NOMO-1 treated with DMSO at 0.1 percent for 48 hours (cell line): ENCODE data around the gene UROS.

Experiments used
- DNase-seq: peaks from one replicate; lab custom pipeline; 2025; ENCODE audit not compliant: unreplicated experiment; lab: John Stamatoyannopoulos, UW

Gene UROS

DNA sequence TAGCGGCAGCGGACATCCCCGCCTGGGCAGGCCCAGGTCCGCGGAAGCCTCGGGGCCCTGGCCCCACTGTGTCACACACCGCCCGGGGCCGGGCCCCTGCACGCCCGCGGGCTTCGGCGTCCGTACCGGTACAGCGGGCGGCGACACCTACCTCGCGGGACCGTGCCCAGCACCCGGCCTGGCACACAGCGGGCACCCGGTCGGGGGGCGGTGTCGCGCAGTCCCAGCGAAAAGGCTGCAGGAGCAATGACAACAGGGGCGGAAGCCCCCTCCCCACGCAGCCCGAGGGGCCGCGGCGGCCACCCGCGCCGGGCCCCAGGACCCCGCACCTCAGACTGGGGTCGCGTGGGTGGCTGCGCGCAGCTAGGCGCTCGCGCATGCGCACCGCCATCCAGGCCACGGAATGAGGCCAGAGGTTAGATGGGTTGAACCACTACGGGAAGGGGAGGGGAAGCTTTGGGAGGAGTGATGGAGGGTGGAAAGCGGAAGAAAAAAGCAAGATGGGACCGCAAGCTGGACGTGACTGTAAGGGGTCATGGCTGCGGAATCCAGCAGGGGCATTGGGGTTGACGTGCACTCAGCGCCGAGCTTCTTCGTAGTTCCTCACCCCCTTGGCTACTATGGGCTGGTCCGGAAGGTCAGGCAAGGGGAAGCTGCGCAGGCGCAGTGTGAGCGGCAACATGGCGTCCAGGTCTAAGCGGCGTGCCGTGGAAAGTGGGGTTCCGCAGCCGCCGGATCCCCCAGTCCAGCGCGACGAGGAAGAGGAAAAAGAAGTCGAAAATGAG lies at the start of gene UROS, which contains the start of gene BCCIP:
UROS (minus strand) TSS at position 381 of the 785 bp plus-strand sequence. CDS start 6,759 bp downstream, outside the sequence.
BCCIP (plus strand) TSS at position 669 of the 785 bp plus-strand sequence; CDS start at position 681, 12 bp downstream.
- peak; percentile 87 for DNase-seq

DNA sequence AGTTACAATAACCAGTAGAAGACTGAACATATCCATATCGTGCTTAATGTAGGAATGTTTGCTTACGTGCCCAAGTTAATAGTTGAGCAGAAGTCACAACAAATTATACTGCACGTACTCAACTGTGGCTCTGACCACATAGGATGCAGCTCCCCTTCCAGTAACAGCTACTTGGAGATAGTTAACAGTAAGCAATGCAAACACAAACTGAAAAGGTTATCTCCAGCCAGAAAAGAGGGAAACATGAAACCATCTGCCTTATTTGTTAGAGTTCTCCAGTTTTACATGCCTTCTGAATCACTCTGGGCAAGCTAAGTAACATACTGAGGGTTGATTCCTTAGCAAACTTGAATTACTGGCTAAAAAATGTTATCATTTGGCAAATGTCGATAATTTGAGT lies 48.3 kb upstream of the UROS start:
- DNase-seq = no peak

DNA sequence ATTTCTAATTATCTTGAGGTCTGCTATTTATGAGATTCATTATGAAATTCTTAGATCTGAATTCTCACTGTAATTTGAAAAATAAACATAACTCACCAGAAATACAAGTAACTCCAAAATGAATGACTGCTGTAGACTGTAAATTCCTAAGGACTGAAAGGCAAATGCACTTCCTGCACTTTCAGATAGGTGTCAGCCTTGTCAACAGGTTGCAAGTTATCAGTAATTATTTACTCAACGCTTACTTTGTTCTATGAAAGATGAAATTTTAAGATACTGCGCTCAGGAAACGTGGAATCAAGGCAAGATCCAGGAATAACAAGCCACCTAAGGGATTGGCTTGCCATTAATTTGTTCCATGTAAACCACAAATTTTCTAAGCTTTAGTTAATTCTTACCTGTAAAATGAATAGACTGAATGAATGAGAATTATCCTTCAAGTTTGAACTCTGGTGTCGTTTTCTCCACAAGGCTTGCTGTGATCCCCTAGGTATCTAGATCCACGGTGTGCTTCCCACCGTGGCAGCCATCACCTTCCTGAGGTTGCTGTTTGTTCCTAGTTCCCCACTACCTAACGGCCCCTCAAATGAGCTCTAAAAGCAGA lies 45.4 kb upstream of the UROS start:
- DNase-seq = peak; percentile 26

DNA sequence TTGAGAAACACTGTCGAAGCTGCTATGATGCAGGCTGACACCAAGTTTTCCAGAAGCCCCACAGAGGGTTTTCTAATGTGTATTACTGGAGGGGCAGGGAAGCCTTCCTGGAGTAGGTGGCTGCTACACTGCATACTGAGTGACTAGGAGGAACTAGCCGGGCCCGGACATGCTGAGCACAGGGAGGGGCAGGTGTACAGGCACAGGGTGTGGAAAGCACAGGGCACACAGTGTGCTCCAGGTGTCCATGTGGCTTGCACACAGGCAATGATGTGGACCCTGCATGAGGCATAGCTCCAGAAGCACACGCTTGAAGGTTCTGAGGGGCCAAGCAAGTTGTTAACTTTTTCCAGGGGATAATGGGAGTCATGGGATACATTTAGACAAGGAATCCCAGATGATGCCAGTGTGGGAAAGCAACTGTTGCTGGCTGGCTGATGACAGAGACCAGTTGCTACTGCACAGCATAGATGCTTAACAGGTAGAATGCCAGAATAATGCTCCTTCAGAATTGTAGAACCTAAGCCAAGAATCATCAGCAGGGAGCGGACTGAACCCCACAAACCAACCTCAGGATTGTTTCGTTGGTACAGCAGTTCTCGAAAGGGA lies 43.5 kb upstream of the UROS start:
- DNase-seq = no peak

DNA sequence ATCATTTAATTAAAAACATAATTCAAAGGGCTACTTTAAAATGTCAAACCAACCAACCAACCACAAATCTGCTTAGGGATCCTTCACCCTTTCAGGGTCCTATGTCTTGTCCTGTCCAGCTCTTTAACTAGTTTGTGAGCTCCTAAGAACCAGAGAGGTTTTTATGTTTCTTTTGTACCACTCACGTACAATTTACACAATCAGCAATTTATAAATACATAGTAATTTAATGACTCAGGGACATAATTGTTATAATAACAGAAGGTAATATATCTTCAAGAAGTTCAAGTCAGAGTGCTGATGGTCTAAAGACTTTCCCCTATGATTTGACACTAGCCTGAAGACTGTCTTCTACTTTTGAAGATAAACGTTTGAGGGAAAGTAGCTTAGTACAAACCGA lies 42.1 kb upstream of the UROS start:
- no peak for DNase-seq

DNA sequence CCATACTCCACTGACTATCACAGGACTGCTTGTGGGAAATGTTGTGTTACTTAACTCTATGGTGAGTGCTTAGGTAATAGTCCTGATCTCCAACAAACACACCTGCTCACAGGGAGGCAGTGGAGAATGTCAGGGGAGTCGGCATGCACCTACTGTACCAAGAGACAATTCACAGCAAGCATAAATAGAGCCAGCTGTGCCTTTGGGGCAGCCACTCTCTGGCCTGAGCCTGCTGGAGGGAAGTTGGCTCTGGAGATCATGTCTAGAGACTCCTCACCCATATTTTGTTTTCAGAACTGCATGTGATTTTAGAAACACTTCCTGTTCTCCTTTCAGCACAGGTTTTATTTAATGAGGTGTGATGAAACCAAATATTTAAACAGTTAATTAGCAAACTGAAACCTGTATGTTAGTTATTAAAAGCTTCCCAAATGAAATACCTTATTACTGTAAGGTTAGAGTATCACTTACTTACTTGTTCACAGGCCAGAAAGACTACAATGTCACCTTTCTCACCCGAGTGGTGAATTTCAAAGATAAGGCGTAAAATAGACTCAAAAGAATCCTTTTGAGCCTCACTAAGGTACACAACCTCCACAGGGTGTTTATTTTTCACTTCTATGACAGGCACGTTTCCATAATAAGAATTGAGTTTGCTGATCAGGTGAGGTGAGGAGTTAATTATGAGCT lies 36.2 kb upstream of the UROS start:
- no peak for DNase-seq

DNA sequence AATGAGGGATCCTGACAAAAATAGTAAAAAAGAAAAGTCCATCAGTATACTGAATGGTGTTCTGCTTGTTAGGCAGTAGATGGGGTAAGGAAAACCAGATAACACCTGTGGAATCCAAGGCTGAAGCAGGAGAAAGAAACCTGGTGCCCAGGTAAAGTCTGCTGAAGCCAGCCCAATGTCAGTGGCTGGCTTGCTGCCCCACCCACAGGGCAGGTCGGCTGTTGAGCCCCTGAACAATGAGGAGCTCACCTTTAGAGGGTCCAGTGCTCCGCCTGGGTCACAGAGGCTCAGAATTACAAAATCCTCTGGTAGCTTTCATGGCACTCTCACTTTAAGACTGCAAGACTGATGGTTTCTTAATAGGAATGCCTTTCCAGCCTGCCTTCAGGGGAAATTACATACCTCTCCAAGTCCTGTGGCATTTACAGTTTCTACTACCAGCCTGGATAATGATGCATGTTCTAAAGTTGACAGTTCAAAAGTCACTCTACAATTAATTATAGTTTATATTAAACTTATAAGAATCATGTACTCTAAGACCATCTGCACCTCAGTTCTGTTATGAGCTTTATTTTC lies 34.2 kb upstream of the UROS start:
- DNase-seq = no peak

DNA sequence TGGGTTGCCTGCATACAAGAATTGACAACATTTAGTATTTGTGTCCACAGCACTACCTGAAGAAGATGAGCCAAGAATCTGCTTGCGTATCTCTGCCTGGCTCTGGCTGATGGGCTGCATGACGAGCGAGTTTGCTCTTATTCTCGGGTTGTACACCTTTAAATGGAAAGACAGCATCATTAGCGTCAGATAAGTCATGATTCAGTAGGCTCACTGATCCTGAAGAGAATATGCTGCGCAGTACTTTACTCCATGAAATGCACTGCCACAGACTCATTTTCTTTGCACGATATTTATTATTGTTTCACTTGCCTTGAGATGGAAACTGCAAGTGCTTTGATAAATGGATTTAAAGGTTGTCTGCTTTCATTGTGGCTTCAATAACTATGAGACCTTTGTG lies 29.4 kb upstream of the UROS start:
- no peak for DNase-seq

DNA sequence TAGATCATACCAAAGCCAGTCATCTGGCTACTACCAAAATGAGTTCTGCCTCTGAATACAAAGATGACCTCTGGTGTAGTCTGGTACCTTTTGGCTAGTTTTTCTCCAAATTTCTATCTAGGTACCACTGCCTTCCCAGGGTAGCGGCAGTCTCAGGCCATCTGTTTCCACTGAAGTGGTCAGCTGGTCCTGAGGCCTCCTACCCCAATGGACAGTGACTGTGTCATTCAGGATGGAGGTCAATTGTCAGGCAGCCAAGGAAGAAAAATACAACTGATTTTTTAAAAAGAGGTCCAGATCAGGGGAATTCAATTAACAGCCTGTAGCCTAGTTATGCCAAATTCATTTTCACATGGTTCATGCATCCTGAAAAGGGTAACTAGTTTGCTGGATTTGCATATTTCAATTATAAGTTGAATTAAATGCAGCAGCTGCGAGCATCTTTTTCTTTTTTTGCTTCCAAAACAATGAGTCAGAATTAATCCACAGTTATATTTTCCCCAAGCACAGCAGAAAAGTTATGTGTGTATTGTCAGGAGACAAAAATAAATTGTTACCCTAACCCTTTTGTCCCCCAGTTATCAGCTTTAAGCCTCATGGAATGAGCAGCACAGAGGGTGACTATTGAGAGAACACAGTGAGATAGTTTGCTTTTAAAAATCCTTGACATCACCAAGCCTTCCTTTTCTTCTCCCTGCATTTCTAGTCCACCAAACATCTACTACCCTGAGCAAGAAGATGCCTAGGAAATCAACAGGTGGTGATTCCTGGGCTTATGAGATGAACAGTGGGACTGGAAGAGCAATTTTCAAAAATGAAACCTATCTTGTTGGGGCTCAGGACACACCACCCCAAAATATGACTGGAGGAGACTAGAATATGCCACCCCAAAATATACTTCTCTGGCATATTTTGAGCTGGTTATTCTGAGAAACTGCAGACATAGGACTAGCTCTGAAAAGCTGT lies 28.0 kb upstream of the UROS start:
- DNase-seq = no peak

DNA sequence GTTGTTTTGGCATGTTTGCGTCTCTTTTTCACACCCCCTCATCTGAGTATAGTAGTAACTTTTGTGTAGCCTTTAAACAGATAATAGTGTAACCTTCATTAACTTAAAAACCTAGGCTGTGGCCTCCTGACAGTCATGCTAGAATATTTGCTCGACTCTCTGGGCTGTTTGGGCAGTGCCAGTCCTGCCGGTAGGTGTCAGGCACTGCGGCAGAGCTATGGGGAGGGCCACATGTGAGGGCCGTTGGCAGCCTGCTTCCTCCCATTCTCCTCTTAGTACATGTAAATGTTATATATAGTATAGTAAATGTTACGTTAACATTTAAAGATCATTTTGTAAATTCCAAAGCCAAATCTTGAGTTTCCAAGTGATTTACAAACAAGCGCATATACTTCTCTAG lies 26.4 kb upstream of the UROS start:
- DNase-seq = no peak

DNA sequence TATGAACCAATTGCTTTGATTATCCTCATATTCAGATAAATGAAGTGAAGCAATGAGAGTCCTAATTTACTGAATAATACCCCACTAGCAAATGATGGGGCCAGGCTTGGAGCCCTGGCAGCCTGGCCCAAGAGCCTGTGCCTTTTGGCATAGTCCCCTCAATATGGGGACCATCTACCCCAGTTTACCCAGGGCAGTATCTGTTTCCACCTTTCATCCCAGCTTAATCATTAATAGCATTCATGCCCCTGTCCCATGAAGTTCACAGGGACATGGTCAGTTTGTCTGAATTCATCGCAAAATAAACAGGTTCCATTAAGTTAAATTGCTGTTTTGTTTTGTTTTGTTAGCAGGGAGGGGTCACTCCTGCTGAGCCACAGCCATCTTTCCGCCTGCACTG lies 25.8 kb upstream of the UROS start:
- no peak for DNase-seq

DNA sequence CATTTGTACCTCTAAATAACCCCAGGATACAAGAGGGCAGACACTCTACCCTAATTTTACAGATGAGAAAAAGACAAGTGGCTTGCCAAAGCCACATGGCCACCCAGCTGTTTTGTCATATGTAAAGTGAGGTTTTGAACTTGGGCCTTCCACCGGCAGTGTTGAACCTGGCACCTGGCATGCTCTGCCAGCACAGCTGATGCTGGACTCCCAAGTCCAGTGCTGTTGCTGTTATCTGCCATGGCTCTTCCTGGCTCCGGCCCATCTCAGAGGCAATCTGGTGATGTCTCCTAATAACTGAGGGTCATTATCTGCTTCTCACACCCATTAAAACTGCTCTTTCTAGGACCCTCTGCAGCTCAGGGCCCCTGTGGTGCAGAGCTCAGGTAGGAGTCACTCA lies 25.3 kb upstream of the UROS start:
- no peak for DNase-seq

DNA sequence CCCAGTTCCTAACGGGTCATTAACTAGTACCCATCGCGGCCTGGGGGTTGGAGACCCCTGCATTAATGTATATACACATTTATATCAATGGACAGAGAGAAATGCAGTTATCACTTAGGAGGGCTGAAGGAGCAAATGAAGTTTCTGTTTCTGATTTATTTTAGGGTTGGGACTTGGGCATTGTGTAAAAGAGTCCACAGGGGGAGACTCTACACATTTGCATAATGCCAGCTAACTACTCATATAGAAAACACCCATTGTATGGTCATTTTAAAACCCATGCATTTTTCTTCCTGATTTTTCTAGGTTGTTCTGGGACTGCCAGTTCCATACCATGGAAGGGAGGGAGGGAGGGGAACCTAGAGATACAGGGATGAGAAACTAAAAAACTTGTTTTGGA lies 23.8 kb upstream of the UROS start:
- DNase-seq = no peak

DNA sequence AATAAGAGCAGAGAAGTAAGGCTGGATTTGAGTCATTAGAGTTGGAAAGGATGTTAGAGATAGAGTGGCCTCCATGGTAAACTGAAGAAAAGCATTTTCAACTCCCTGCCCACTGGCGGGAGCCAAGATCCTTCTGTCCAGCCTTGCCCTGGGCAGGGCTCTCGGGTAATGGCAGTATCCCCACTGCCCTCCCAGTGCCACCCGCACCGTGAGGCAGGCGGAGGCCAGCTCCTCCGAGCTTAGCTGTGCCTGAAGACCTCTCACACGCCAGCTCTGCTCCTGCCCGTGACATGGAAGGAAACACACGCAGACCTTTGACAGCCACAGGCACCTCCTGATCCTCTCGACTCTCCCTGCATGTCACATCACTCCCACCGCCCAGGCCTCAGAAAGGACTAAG lies 22.6 kb upstream of the UROS start:
- DNase-seq = no peak

DNA sequence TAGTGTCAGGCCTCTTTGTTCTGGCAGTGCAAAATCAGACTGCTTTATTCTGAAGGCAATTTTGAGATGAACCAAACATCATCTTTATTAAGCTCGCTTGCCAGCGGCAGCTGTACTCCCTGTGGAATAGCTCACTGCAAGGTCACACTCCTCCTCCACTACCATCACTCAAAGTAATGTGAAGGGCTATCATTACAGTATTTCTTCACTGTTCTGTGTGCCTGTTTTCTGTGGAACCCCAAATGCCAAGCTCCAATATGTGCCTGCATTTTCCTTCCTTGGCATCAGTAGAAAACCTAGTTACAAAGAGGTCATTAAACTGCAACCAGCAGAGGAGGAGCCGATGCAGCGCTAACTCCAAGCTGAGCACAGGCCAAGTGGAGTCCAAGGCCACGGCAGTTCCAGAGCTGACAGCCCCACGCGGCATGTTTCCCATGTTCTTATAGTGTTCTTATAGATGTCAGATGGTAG lies 21.7 kb upstream of the UROS start:
- no peak for DNase-seq

DNA sequence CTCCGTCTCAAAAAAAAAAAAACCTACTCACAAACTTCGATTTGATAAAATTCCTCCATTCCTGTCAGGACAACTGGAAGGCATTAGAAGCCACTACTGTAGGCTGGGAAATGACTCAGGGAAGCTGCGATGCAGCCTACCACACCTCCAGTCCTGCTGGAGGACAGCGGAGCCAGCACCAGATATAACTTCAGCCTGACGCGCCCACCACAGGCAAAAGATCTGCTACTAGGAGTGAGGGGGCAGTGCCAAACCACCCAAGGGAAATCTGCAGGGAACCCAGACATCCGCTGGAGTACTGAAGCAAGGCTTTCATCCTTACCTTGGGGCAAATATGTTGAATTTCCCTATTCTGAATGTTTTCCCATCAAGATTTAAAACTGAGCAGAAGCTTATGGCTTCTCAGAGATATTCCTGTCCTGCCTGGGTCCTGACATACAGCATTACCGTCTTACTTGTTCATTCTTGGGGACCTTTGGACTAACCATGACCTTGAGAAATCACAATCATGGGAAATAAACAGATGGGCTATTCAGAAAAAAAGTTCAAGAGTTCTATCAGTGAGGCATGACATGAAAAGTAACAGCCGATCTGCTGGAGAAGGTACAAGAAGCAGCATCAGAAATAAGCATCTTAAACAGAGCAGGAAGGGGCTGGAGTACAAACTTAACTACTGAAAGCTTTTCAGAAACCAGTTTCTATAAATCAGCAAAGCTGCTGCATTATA lies 20.7 kb upstream of the UROS start:
- DNase-seq = no peak

DNA sequence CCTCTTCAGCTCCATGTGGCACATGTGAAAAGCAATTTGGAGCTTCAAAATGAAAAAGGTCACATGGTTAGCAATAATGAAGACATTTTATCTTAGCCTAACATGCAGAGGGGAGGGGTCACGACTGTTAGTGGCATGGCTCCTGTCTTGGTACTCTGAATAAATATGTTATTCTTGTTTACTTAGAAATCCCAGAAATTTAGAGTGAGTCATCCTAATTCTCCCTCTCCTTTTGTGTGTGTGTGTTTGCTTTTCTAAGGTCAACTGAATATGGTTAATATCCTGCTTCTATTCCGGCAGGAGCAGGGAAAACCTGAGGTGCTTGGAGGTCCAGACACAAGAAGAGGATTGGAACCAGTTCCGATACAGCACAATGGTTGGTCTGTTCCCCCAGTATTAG lies 17.9 kb upstream of the UROS start:
- DNase-seq = no peak

DNA sequence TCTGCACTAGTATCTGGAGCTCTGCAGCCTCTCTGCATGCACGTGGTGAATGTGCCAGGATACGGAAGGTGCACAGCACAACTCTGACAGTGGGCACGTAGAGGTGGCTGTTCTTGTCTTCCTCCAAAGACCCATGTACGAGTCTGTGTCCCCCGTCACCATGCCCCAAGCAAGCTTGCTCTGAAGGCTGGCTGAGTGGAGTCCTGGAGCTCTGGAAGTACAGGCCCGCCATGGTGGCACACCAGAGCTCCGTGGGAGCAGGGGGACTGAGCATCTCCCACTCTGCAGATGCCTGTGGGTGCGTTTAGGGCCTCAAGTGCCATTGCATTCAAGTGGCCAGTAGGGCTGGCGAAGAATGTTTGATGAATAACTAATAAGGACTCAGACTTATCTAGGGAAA lies 17.3 kb upstream of the UROS start:
- no peak for DNase-seq

DNA sequence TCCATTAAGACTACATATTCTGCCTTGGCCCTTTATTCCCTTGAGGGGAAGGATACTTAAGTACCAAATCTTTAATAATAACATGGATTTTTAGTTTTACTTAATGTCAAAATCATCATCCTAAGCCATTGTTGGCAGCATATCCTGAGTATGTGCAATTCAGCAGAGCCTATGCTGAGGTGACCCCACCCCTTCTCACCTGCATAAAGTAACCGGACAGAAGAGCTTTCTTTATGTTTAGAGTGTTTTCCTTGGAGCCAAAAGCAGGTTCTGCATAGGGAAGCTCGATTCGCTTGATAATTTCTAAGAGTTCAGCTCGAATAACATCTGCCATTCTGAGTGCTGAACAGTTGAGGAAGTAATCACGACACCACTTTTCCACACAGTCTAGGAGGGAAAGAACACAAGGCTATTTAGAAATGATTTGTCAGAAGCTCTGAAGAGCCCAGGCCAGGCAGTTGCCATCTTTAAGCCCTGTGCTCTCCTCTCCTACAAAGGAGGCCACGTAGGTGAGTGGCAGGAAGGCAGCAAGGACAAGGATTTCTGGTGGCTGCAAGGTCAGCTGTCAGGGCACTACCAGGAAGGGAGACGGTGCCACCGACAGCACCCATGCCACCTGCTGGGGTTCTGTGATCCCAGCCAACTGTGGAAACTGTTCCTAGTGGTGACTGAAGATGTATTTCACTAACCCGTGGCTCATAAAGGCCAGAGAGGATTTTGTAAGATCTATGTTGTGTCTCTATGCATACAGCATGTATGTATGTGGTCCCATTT lies 15.9 kb upstream of the UROS start:
- no peak for DNase-seq
